Ramos (cell line): ENCODE results near the gene PALD1.

Experiments used
- in situ Hi-C: fragments of 300-500 bp; cut with MboI; formaldehyde crosslinking; loops from one replicate; pipeline ENCODE4 v1.14.3; 2022; ENCODE audit warnings: low sequenced_read_pairs; ENCODE audit not compliant: unreplicated experiment

PALD1 gene

GRCh38 chr10:70478191-70479164 is at the start of gene PALD1:
TSS of gene PALD1 (plus strand) at chr10:70478767. CDS start at chr10:70525952, 47,185 bp downstream.
- in situ Hi-C loops, result loop anchor here (10.0 to 25.0 kb wide), 2 partner anchors 46 to 1259 kb away; no protein-coding TSS in a partner anchor

- in situ Hi-C loops, result no loop called here
Observed at GRCh38 chr10:70430493-70431445, 47.8 kb upstream of the PALD1 start.

GRCh38 chr10:70432101-70432500 is 46.5 kb upstream of the PALD1 start:
- in situ Hi-C loops, result no loop called here

- in situ Hi-C loops, result no loop called here
Observed at GRCh38 chr10:70432561-70433263, 45.9 kb upstream of the PALD1 start.

GRCh38 chr10:70433581-70434280 is 44.8 kb upstream of the PALD1 start:
- in situ Hi-C loops, result no loop called here

- in situ Hi-C loops, result no loop called here
Observed at GRCh38 chr10:70435241-70436085, 43.1 kb upstream of the PALD1 start.

- in situ Hi-C loops, result no loop called here
Observed at GRCh38 chr10:70437721-70438120, 40.8 kb upstream of the PALD1 start.

GRCh38 chr10:70440296-70441160 is 38.0 kb upstream of the PALD1 start:
- in situ Hi-C loops, result loop anchor here (10.0 kb wide), 1 partner anchor 444 kb away; the partner anchor contains the start of gene PCBD1

- in situ Hi-C loops, result loop anchor here (10.0 kb wide), 1 partner anchor 443 kb away; the partner anchor contains the start of gene PCBD1
Observed at GRCh38 chr10:70441161-70441894, 37.2 kb upstream of the PALD1 start, which contains the start of gene NODAL. TSS of gene NODAL (minus strand) at chr10:70441681. CDS start at chr10:70441667, 14 bp downstream.

GRCh38 chr10:70441895-70442309 is 36.7 kb upstream of the PALD1 start:
- in situ Hi-C loops, result loop anchor here (10.0 kb wide), 1 partner anchor 443 kb away; the partner anchor contains the start of gene PCBD1

- in situ Hi-C loops, result loop anchor here (10.0 kb wide), 1 partner anchor 442 kb away; the partner anchor contains the start of gene PCBD1
Observed at GRCh38 chr10:70442332-70442988, 36.1 kb upstream of the PALD1 start.

GRCh38 chr10:70444744-70445143 is 33.8 kb upstream of the PALD1 start:
- in situ Hi-C loops, result loop anchor here (10.0 kb wide), 1 partner anchor 440 kb away; the partner anchor contains the start of gene PCBD1

- in situ Hi-C loops, result loop anchor here (10.0 kb wide), 1 partner anchor 439 kb away; the partner anchor contains the start of gene PCBD1
Observed at GRCh38 chr10:70445718-70446657, 32.6 kb upstream of the PALD1 start.

- in situ Hi-C loops, result loop anchor here (10.0 kb wide), 1 partner anchor 437 kb away; the partner anchor contains the start of gene PCBD1
Observed at GRCh38 chr10:70448236-70448635, 30.3 kb upstream of the PALD1 start.

GRCh38 chr10:70455213-70455630 is 23.3 kb upstream of the PALD1 start:
- in situ Hi-C loops, result no loop called here
